Measurements from ENCODE around the gene DIDO1. TPM values are rescaled to one million over a fixed set of nuclear protein-coding genes. Genes with fewer than 3 reads are reported as not detected.

DIDO1 gene
- total and polyA plus RNA-seq, 2 of the 13 experiments (the other 11 are each of a cell fraction or from before 2014, with no cell fraction given) = 75.0 to 75.1 TPM

DNA sequence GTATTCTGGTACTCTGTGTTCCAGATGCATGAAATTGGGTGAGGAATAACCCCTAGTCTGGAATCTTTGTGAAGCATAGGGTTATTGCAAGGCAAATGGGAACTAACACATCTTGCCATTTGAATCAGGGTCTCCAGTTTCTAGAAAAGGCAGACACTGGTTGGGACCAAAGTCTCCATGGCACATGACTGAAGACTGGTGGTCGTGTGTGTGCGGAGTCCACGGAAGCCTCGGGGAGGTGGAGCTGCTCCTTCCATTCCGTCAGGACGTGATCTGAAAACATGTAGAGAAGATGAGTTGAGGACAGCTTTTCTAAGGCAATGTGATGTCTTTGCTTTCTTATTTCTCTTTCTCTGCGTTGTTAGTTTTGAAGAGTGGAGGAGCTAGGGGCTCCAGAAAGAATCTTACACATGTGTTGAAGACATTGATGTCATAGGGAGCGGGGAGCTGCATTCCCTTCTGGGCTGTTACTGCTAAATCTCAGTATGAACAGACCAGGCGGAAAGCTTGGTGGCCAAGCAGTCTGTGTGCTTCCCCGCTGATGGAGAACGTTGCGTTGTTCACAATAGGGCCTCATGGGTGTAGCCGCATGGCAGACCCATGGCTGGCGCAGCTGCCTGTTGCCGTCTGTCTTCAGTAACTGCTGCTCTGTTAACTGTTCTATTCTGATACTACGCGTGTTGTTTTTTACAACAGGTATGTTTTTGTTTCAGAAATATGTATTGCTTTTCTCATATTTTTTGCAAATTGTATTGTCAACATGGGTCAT, 21.4 kb upstream of the DIDO1 start:
- POLR2A ChIA-PET = interaction anchor here (1.5 to 8.8 kb wide), 2 partner anchors 11 to 21 kb away, joined by 3 to 205 read pairs; partner anchors contain the start of gene GID8
- peaks cover 29% of the 10 kb centered on the region for H3K4me1 ChIP-seq (ENCODE audit: insufficient read depth, low read length)
- peaks cover 17% of the 10 kb centered on the region for H3K79me2 ChIP-seq (ENCODE audit: insufficient read depth, low read length)
- no peak overlapping the region for H3K4me3 ChIP-seq (replicated peaks in 1 of 3; ENCODE audit: insufficient read depth in 1 of 3, low read depth in 2 of 3, low read length in 3 of 3)
- CTCF ChIA-PET (ENCODE audit: low intra/inter-chr PET ratio, low total read pairs) = interaction anchor here (0.8 kb wide), 1 partner anchor 27 kb away, joined by 4 read pairs; no protein-coding TSS in a partner anchor
- DNase-seq (ENCODE audit: low spot score) (no peak), ATAC-seq (no peak), FAIRE-seq (no peak)
- H3K27ac ChIP-seq (ENCODE audit: extremely low read length, insufficient read depth, low read length) = no peak overlapping the region
- intact Hi-C loops (cut with micrococcal nuclease; ENCODE audit: unreplicated experiment) (no loop called here), in situ Hi-C loops (cut with HindIII; ENCODE audit: extremely low pct_ligation_motif_present, low pct_unique_long_range_greater_than_20kb) (no loop called here)
- H4K20me1 ChIP-seq (ENCODE audit: insufficient read depth, low read length) = no peaks in the 10 kb centered on the region
- H3K9ac ChIP-seq (ENCODE audit: insufficient read depth, low read depth, low read length) = no peak overlapping the region
- 93% methylated on average over 17 of the region's 17 CpGs for WGBS (ENCODE audit: low lambda C conversion rate)
- H3K4me2 ChIP-seq (ENCODE audit: low read depth, low read length) = no peak overlapping the region
- no TSS peak for BruUV-seq (replicated peaks)
- no peak overlapping the region for H2AFZ ChIP-seq (ENCODE audit: low read length)
- TF ChIP-seq, protein P1, sequence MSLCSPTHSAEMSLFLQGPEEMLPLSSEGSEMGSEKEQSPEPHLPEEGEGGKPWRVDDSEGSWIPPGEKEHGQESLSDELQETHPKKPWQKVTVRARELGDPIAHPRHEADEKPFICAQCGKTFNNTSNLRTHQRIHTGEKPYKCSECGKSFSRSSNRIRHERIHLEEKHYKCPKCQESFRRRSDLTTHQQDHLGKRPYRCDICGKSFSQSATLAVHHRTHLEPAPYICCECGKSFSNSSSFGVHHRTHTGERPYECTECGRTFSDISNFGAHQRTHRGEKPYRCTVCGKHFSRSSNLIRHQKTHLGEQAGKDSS (CRISPR knock-in tag; IDR thresholded peaks at IDR 0.05; ENCODE audit: borderline replicate concordance, low read depth) = 0 out of 2 replicates have a peak, but pooled peaks have one; percentile 52
- no peak for TF ChIP-seq NCOA5 (CRISPR knock-in tag; IDR thresholded peaks at IDR 0.05)
- TF ChIP-seq KLF12 (CRISPR knock-in tag; IDR thresholded peaks at IDR 0.05; ENCODE audit: borderline replicate concordance) = no peak
- peaks cover 37 to 73% of the 10 kb centered on the region in 2 experiments for H3K36me3 ChIP-seq (replicated peaks in 1 of 2; ENCODE audit: control insufficient read depth in 1 of 2, insufficient read depth in 2 of 2, low read length in 2 of 2)
- H3K27me3 ChIP-seq (ENCODE audit: control insufficient read depth in 1 of 2, insufficient read depth in 2 of 2, low read length in 2 of 2) = no peaks in the 10 kb centered on the region
- no peaks in the 10 kb centered on the region for H3K9me3 ChIP-seq (ENCODE audit: low read length)

DNA sequence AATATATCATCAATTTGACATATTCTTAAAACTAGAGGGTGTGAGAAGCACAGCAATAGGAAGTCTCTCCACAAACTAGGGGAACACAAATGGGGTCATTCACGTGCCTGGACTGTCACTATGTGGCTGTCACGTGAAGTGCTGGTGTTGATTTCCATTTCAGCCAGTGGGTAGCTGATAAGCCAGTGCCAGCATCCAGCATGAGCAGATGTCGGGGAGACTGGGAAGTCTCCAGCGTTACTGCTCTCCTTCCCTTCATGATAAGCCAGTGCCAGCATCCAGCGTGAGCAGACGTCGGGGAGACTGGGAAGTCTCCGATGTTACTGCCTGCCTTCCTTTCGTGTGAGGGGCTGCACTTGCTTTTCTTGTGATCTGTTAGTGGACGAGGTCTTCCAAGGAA, 20.6 kb upstream of the DIDO1 start:
- ATAC-seq = no peak
- ChIA-PET CTCF (ENCODE audit: low intra/inter-chr PET ratio, low total read pairs) (no interaction called here), POLR2A (interaction anchor here (0.6 to 2.1 kb wide), 2 partner anchors 8 to 9 kb away, joined by 3 to 4 read pairs; partner anchors contain the start of gene GID8)
- FAIRE-seq = no peak
- no peaks in the 10 kb centered on the region for H4K20me1 ChIP-seq (ENCODE audit: insufficient read depth, low read length)
- no peak overlapping the region for H2AFZ ChIP-seq (ENCODE audit: low read length)
- no peak overlapping the region for H3K4me3 ChIP-seq (replicated peaks in 1 of 3; ENCODE audit: insufficient read depth in 1 of 3, low read depth in 2 of 3, low read length in 3 of 3)
- intact Hi-C loops (cut with micrococcal nuclease; ENCODE audit: unreplicated experiment) = no loop called here
- H3K27me3 ChIP-seq (ENCODE audit: control insufficient read depth in 1 of 2, insufficient read depth in 2 of 2, low read length in 2 of 2) = no peaks in the 10 kb centered on the region
- in situ Hi-C loops (cut with HindIII; ENCODE audit: extremely low pct_ligation_motif_present, low pct_unique_long_range_greater_than_20kb) = no loop called here
- H3K27ac ChIP-seq (ENCODE audit: extremely low read length, insufficient read depth, low read length) = no peak overlapping the region
- peaks cover 39 to 81% of the 10 kb centered on the region in 2 experiments for H3K36me3 ChIP-seq (replicated peaks in 1 of 2; ENCODE audit: control insufficient read depth in 1 of 2, insufficient read depth in 2 of 2, low read length in 2 of 2)
- no peak overlapping the region for H3K9ac ChIP-seq (ENCODE audit: insufficient read depth, low read depth, low read length)
- H3K79me2 ChIP-seq (ENCODE audit: insufficient read depth, low read length) = peaks cover 21% of the 10 kb centered on the region
- no peak for DNase-seq (ENCODE audit: low spot score)
- BruUV-seq (replicated peaks) = no TSS peak
- 96% methylated on average over 10 of the region's 10 CpGs for WGBS (ENCODE audit: low lambda C conversion rate)
- no peak overlapping the region for H3K4me2 ChIP-seq (ENCODE audit: low read depth, low read length)
- no peaks in the 10 kb centered on the region for H3K9me3 ChIP-seq (ENCODE audit: low read length)
- H3K4me1 ChIP-seq (ENCODE audit: insufficient read depth, low read length) = peaks cover 26% of the 10 kb centered on the region
- TF ChIP-seq RBM22 (optimal IDR thresholded peaks at IDR 0.05; ENCODE audit: low read length) (peak; percentile 75), ZNF614 (CRISPR knock-in tag; IDR thresholded peaks at IDR 0.05; ENCODE audit: borderline replicate concordance) (no peak), POLR2A (IDR thresholded peaks at IDR 0.05; ENCODE audit: insufficient read depth in 1 of 2, low read depth in 2 of 2, low read length in 2 of 2) (peak in 1 of 2 experiments; percentile 42; a peak in 2 of 4 replicates), NR1H2 (CRISPR knock-in tag; IDR thresholded peaks at IDR 0.05; ENCODE audit: borderline replicate concordance, low read depth) (0 out of 2 replicates have a peak, but pooled peaks have one; percentile 38), AKAP8 (CRISPR knock-in tag; IDR thresholded peaks at IDR 0.05) (no peak), ZNF549 (CRISPR knock-in tag; IDR thresholded peaks at IDR 0.05) (no peak), ZNF607 (CRISPR knock-in tag; IDR thresholded peaks at IDR 0.05; ENCODE audit: borderline replicate concordance) (no peak), NFYC (CRISPR knock-in tag; IDR thresholded peaks at IDR 0.05) (no peak)
- TF ChIP-seq, protein P2, sequence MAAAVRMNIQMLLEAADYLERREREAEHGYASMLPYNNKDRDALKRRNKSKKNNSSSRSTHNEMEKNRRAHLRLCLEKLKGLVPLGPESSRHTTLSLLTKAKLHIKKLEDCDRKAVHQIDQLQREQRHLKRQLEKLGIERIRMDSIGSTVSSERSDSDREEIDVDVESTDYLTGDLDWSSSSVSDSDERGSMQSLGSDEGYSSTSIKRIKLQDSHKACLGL (CRISPR knock-in tag; IDR thresholded peaks at IDR 0.05) = no peak
- TF ChIP-seq, protein P3, sequence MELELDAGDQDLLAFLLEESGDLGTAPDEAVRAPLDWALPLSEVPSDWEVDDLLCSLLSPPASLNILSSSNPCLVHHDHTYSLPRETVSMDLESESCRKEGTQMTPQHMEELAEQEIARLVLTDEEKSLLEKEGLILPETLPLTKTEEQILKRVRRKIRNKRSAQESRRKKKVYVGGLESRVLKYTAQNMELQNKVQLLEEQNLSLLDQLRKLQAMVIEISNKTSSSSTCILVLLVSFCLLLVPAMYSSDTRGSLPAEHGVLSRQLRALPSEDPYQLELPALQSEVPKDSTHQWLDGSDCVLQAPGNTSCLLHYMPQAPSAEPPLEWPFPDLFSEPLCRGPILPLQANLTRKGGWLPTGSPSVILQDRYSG (CRISPR knock-in tag; IDR thresholded peaks at IDR 0.05) = no peak
- TF ChIP-seq, protein P4, sequence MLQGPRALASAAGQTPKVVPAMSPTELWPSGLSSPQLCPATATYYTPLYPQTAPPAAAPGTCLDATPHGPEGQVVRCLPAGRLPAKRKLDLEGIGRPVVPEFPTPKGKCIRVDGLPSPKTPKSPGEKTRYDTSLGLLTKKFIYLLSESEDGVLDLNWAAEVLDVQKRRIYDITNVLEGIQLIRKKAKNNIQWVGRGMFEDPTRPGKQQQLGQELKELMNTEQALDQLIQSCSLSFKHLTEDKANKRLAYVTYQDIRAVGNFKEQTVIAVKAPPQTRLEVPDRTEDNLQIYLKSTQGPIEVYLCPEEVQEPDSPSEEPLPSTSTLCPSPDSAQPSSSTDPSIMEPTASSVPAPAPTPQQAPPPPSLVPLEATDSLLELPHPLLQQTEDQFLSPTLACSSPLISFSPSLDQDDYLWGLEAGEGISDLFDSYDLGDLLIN (CRISPR knock-in tag; IDR thresholded peaks at IDR 0.05; ENCODE audit: borderline replicate concordance) = no peak

Measured in HepG2 (cell line).